Spleen (tissue), 11 donors: ENCODE results near the gene SLC8A1. TPM values are rescaled to one million over a fixed set of nuclear protein-coding genes. Genes with fewer than 3 reads are reported as not detected.

Experiments used
- DNase-seq: peaks from one replicate; pipeline ENCODE4 v3.0.0-alpha.2; 2020
- H3K27ac ChIP-seq, 8 donors: fragments of 200-600 bp; sonication (generic) in 7 of 8; 1 replicate in 4 of 8; 2 replicates in 4 of 8; pipeline versions ENCODE4 v1.5.0 to v1.8.0; 2016 to 2021; ENCODE audit warnings: inconsistent platforms in 4 of 8, mild to moderate bottlenecking in 4 of 8, moderate library complexity in 1 of 8
- H3K27me3 ChIP-seq, 7 donors: fragments of 200-600 bp; sonication (generic) in 6 of 7; replicated peaks in 1 of 7; 1 replicate in 4 of 7; 2 replicates in 3 of 7; pipeline versions ENCODE4 v1.5.0 to v1.8.0; 2016 to 2021; ENCODE audit warnings: inconsistent platforms in 3 of 7, mild to moderate bottlenecking in 1 of 7
- H3K36me3 ChIP-seq, 6 donors: fragments of 200-600 bp; sonication (generic) in 5 of 6; 1 replicate in 4 of 6; 2 replicates in 2 of 6; pipeline versions ENCODE4 v1.5.0 to v1.8.0; 2016 to 2021; ENCODE audit warnings: inconsistent platforms in 2 of 6
- H3K4me1 ChIP-seq, 6 donors: fragments of 200-600 bp; sonication (generic) in 5 of 6; 1 replicate in 3 of 6; 2 replicates in 3 of 6; pipeline versions ENCODE4 v1.5.0 to v1.8.0; 2016 to 2021; ENCODE audit warnings: inconsistent platforms in 3 of 6
- H3K4me3 ChIP-seq, 8 donors: fragments of 200-600 bp; sonication (generic) in 7 of 8; 1 replicate in 4 of 8; 2 replicates in 4 of 8; pipeline versions ENCODE4 v1.5.0 to v1.8.0; 2016 to 2021; ENCODE audit warnings: inconsistent platforms in 4 of 8, mild to moderate bottlenecking in 4 of 8, moderate library complexity in 2 of 8
- H3K9me3 ChIP-seq, 8 donors: fragments of 200-600 bp; sonication (generic) in 7 of 8; 1 replicate in 4 of 8; 2 replicates in 4 of 8; pipeline versions ENCODE4 v1.5.0 to v1.8.0; 2016 to 2021; ENCODE audit warnings: inconsistent platforms in 4 of 8
- POLR2A ChIP-seq, 3 donors: fragments of 450-650 bp; IDR thresholded peaks; one replicate each; pipeline ENCODE4 v1.5.1; 2017; ENCODE audit warnings: antibody characterized with exemption in 3 of 3, mild to moderate bottlenecking in 1 of 3
- POLR2AphosphoS5 ChIP-seq, 3 donors: sonication (generic); formaldehyde crosslinking; IDR thresholded peaks; one replicate each; pipeline ENCODE4 v1.5.1; 2017; ENCODE audit warnings: antibody characterized with exemption in 3 of 3
- WGBS, 5 donors: extraction: QIAGEN DNeasy Blood & Tissue Kit in 3 of 5; methylation state at CpG; one replicate each; pipeline versions ENCODE4 v1.1.5 to v1.1.7; 2013 to 2018; 5-methylcytosine and 5-hydroxymethylcytosine counted together
- intact Hi-C: fragments of 100-400 bp; cut with DNase I; formaldehyde crosslinking; loops from one replicate; pipeline ENCODE4 v1.15.0; 2023; ENCODE audit warnings: low total_unique reads
- polyA plus RNA-seq, 3 donors: library from polyadenylated mRNA; stranded (reverse); fragments of 200-250 nt; gene quantifications; one replicate each; pipeline ENCODE4 v1.2.1, GENCODE V29; 2013
- total RNA-seq, 7 donors: library from RNA; depleted of rRNA in 3 of 7; stranded (reverse); fragments of >200 nt in 3 of 7; fragmentation: NEBNext Ultra II Directional in 4 of 7; extraction: Animal tissue kit (Norgen Biotek cat#: 25700) in 4 of 7; gene quantifications; one replicate each; pipeline versions ENCODE4 v1.1.0 to v1.2.1, GENCODE V29; 2016 to 2021
- TF ChIP-seq, protein P1 (sequence below), 11 experiments: fragments of 200-600 bp in 7 of 11; fragments of 450-650 bp in 4 of 11; sonication (generic) in 4 of 11; IDR thresholded peaks in 8 of 11; conservative IDR thresholded peaks in 3 of 11; 1 replicate in 7 of 11; 2 replicates in 4 of 11; pipeline versions ENCODE4 v1.4.0 to v1.8.0; 2016 to 2021; ENCODE audit warnings: antibody characterized with exemption in 11 of 11, inconsistent platforms in 4 of 11, mild to moderate bottlenecking in 1 of 11
- donor health status: healthy with polysubstance abuse.
- donor health status: DM: no; HTN: no; CAD: no; lungs with moderate emphysema.
- donor health status: DM: no; HTN: no; CAD: no.
- donor health status: Bipolar disorder and iron deficiency.
- donor health status: healthy.
- donor health status: DM: no; HTN: no; CAD: no.
- donor health status: DM: yes; HTN: yes; CAD: no.

The SLC8A1 gene
- total and polyA plus RNA-seq, 10 donors: 0.36 to 86.0 (median 58.3) TPM

DNA sequence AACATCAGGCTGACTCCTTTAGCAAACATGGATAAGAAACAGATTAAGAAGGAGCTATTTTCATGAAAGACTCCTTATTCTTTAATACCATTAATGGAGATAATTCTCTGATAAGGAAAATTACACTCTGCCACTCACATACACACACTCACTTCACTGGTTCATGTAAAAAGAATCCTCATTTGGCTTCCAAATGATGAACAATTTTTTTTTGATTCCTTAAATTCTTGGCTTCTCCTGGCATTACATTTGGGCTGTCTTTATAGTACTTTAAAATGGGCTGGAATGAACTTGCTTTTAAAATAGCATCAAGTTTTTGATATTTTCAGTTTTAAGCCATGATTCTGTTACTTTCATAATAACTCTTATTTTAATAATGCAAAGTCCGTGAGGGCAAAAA, 328.6 kb downstream of the SLC8A1 start:
- no peaks in the 10 kb centered on the region for H3K9me3 ChIP-seq
- 67 to 87% (median 83%) methylated on average over 1 of the region's 1 CpG for WGBS, 5 donors
- no peak overlapping the region for H3K27ac ChIP-seq
- intact Hi-C loops: no loop called here
- DNase-seq: no peak
- no peaks in the 10 kb centered on the region for H3K36me3 ChIP-seq
- TF ChIP-seq, protein P1, sequence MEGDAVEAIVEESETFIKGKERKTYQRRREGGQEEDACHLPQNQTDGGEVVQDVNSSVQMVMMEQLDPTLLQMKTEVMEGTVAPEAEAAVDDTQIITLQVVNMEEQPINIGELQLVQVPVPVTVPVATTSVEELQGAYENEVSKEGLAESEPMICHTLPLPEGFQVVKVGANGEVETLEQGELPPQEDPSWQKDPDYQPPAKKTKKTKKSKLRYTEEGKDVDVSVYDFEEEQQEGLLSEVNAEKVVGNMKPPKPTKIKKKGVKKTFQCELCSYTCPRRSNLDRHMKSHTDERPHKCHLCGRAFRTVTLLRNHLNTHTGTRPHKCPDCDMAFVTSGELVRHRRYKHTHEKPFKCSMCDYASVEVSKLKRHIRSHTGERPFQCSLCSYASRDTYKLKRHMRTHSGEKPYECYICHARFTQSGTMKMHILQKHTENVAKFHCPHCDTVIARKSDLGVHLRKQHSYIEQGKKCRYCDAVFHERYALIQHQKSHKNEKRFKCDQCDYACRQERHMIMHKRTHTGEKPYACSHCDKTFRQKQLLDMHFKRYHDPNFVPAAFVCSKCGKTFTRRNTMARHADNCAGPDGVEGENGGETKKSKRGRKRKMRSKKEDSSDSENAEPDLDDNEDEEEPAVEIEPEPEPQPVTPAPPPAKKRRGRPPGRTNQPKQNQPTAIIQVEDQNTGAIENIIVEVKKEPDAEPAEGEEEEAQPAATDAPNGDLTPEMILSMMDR (IDR thresholded peaks at IDR 0.05 in 8 of 11, conservative IDR thresholded peaks at IDR 0.05 in 3 of 11): no peak
- TF ChIP-seq POLR2AphosphoS5 (IDR thresholded peaks at IDR 0.05): no peak
- no peak for TF ChIP-seq POLR2A (IDR thresholded peaks at IDR 0.05)
- H3K4me3 ChIP-seq: no peak overlapping the region
- H3K27me3 ChIP-seq: no peaks in the 10 kb centered on the region
- no peaks in the 10 kb centered on the region for H3K4me1 ChIP-seq

DNA sequence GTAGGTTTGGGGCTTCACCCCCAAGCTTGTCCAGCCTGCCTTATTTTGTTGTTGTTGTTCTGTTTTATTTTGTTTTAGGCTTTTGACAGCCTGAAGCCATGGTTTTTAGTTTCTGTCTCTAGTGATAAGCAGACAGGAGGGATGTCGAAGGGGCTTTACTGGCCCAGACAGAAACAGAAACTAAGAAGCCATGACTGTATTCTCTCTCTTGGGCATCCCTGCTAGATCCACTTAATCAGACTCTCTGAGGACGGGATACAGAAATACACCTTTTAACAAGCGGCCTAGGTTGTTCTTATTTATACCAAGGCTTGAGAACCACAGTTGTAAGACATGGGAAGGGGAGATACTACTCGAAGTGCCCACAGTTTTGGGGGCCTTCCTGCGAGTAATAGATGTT, 330.9 kb downstream of the SLC8A1 start:
- Histone ChIP-seq H3K4me1 (no peaks in the 10 kb centered on the region), H3K27me3 (no peaks in the 10 kb centered on the region), H3K9me3 (no peaks in the 10 kb centered on the region), H3K4me3 (no peak overlapping the region), H3K36me3 (no peaks in the 10 kb centered on the region), H3K27ac (no peak overlapping the region)
- 80 to 87% (median 83%) methylated on average over 5 of the region's 5 CpGs for WGBS, 5 donors
- TF ChIP-seq POLR2A (IDR thresholded peaks at IDR 0.05): no peak
- TF ChIP-seq POLR2AphosphoS5 (IDR thresholded peaks at IDR 0.05): no peak
- TF ChIP-seq, protein P1 (IDR thresholded peaks at IDR 0.05 in 8 of 11, conservative IDR thresholded peaks at IDR 0.05 in 3 of 11): no peak
- DNase-seq: no peak
- intact Hi-C loops: no loop called here

DNA sequence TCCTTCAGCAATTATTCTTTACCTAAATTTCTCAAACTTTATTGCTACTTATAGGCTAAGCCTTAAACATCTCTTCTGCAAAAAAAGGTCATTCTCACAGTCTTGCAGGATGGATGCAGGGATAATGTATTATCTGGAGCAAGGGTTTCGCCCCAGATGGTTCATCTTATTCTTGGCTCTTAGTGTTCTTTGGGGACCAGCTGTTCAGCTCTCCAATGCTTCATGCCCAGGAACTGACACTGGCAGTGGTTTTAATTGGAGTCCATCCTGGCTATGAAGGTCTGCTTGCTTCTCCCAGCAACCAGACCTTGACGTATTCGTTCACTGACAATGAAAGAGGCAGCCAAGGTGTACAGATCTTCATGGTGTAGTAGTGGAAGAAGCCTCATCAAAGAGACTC, 331.9 kb downstream of the SLC8A1 start:
- Histone ChIP-seq H3K27ac (no peak overlapping the region), H3K27me3 (no peaks in the 10 kb centered on the region), H3K9me3 (no peaks in the 10 kb centered on the region), H3K4me3 (no peak overlapping the region), H3K36me3 (peaks cover 0 to 4% (median 0%) of the 10 kb centered on the region in 6 donors), H3K4me1 (no peaks in the 10 kb centered on the region)
- TF ChIP-seq POLR2AphosphoS5 (IDR thresholded peaks at IDR 0.05) (no peak), POLR2A (IDR thresholded peaks at IDR 0.05) (no peak)
- TF ChIP-seq, protein P1 (IDR thresholded peaks at IDR 0.05 in 8 of 11, conservative IDR thresholded peaks at IDR 0.05 in 3 of 11): no peak
- DNase-seq: no peak
- WGBS, 5 donors: 84 to 97% (median 89%) methylated on average over 3 of the region's 3 CpGs
- intact Hi-C loops: no loop called here

DNA sequence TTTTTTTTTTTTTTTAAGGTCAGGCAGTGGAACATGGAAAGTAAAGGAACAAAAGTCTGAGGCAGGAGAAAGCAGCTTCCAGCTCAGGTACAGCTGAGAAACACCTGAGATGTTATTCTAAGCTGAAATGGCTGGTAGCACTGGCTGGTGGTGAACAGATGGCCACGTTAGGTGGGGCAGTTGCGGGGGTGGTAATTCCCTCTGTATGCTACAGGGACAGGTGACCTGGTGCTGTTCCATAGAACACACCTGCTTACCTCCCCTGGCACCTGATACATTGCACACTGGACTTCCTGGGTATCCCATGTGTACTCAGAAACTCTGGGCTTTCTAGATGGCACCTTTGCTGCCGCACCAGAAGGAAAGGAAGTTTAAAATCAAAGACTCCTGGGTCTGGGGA, 333.3 kb downstream of the SLC8A1 start:
- H3K36me3 ChIP-seq: peaks cover 0 to 7% (median 0%) of the 10 kb centered on the region in 6 donors

DNA sequence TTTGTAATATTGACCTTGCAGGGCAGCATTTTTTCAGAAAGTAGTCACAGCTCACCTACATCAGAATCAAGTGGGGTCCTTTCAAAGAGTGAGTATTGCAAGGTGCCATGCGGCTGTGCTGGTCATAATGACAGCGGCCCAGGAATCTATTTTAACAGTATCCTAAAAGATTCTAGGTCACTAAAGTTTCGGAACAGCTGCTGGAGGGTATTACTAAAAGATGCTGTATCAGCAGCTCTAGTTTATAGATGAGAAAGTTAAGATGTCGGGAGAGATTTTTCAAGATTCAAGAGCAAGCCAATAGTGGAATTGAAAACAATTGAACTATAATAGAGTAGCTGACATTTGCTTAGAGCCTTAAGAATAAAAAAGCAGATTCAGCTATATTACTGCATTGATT, 336.0 kb downstream of the SLC8A1 start:
- 94 to 99% (median 95%) methylated on average over 4 of the region's 4 CpGs for WGBS, 5 donors
- Histone ChIP-seq H3K4me3 (no peak overlapping the region), H3K4me1 (no peaks in the 10 kb centered on the region), H3K9me3 (no peaks in the 10 kb centered on the region), H3K36me3 (peaks cover 0 to 7% (median 0%) of the 10 kb centered on the region in 6 donors), H3K27me3 (no peaks in the 10 kb centered on the region), H3K27ac (no peak overlapping the region)
- DNase-seq: no peak
- TF ChIP-seq POLR2AphosphoS5 (IDR thresholded peaks at IDR 0.05): no peak
- no peak for TF ChIP-seq POLR2A (IDR thresholded peaks at IDR 0.05)
- TF ChIP-seq, protein P1 (IDR thresholded peaks at IDR 0.05 in 8 of 11, conservative IDR thresholded peaks at IDR 0.05 in 3 of 11): no peak
- intact Hi-C loops: no loop called here

More for the DNA sequence above, 333.3 kb downstream of the SLC8A1 start:
- Histone ChIP-seq H3K4me1 (no peaks in the 10 kb centered on the region), H3K27me3 (no peaks in the 10 kb centered on the region), H3K4me3 (no peak overlapping the region), H3K27ac (no peak overlapping the region), H3K9me3 (no peaks in the 10 kb centered on the region)
- 79 to 92% (median 89%) methylated on average over 3 of the region's 3 CpGs for WGBS, 5 donors
- TF ChIP-seq POLR2A (IDR thresholded peaks at IDR 0.05): no peak
- no peak for DNase-seq
- intact Hi-C loops: no loop called here
